MCF 10A (cell line): ENCODE results near the gene ABCB11. TPM values are rescaled to one million over a fixed set of nuclear protein-coding genes. Genes with fewer than 3 reads are reported as not detected.

ENCODE experiments used
- BruUV-seq: library from RNA; stranded (reverse); fragments of 400-500 nt; replicated peaks from 2 replicates; lab custom pipeline; 2021; lab: Mats Ljungman, UMichigan
- CTCF ChIA-PET: fragments of 300-600 bp; sonication (Branson Sonifier 250); formaldehyde crosslinking; extraction: SDS; loops from one replicate; lab custom pipeline; 2021; ENCODE audit warnings: antibody characterized with exemption, inconsistent platforms; lab: Yijun Ruan, JAX
- POLR2A ChIA-PET: fragments of 300-600, 350-650 bp; sonication (Branson Sonifier 250); formaldehyde crosslinking; extraction: SDS; loops from one replicate; lab custom pipeline; 2020; ENCODE audit warnings: antibody characterized with exemption, inconsistent platforms; lab: Yijun Ruan, JAX
- DNase-seq: peaks from one replicate; pipeline ENCODE4 v3.0.0-alpha.2; 2018; ENCODE audit not compliant: unreplicated experiment
- H3K27ac Mint-ChIP-seq: one replicate; pipeline ENCODE4 v1.8.0; 2022; ENCODE audit warnings: mild to moderate bottlenecking, low read depth, mixed read lengths; ENCODE audit not compliant: unreplicated experiment
- H3K27me3 Mint-ChIP-seq: one replicate; pipeline ENCODE4 v1.8.0; 2022; ENCODE audit warnings: mixed read lengths; ENCODE audit not compliant: insufficient read depth, unreplicated experiment
- H3K36me3 Mint-ChIP-seq: one replicate; pipeline ENCODE4 v1.8.0; 2022; ENCODE audit warnings: mild to moderate bottlenecking, moderate library complexity, mixed read lengths; ENCODE audit not compliant: insufficient read depth, unreplicated experiment
- H3K4me1 Mint-ChIP-seq: one replicate; pipeline ENCODE4 v1.8.0; 2022; ENCODE audit warnings: mixed read lengths; ENCODE audit not compliant: insufficient read depth, unreplicated experiment
- H3K4me3 Mint-ChIP-seq: one replicate; pipeline ENCODE4 v1.8.0; 2022; ENCODE audit warnings: mild to moderate bottlenecking, moderate library complexity, mixed read lengths; ENCODE audit not compliant: unreplicated experiment
- H3K9me3 Mint-ChIP-seq: one replicate; pipeline ENCODE4 v1.8.0; 2022; ENCODE audit warnings: mixed read lengths; ENCODE audit not compliant: unreplicated experiment
- intact Hi-C: fragments of 100-400 bp; cut with micrococcal nuclease; formaldehyde crosslinking; loops from 2 replicates; pipeline ENCODE4 v1.14.1; 2022
- total RNA-seq: library from RNA; stranded (reverse); gene quantifications from 2 replicates; pipeline ENCODE4 v1.2.3, GENCODE V29; 2022
- TF ChIP-seq, protein P1 (sequence below): fragments of 200-600 bp; IDR thresholded peaks from one replicate; pipeline ENCODE4 v1.8.0; 2022; ENCODE audit warnings: antibody characterized with exemption, mild to moderate bottlenecking; ENCODE audit not compliant: unreplicated experiment

Gene ABCB11
- total RNA-seq, 1 experiment from 2014 or later: not detected

DNA sequence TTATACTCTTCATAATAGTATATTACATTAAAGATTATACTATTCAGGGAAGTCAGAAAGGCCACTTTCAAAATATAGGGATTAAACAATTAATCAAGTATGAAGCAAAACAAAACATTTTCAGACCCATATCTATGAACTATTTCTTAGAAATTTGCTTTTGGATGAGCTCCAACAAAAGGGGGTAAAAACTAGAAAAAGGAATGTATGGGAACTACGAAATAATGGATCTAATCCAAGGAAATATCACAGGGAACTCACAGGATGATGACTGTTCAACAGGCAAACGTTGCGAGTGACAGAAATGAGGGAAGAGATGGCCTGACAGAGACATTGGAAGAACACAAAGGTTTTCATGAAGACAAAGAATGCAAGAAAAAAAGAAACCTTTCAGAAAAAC is 102.1 kb downstream of the ABCB11 start:
- BruUV-seq: no TSS peak
- Mint-ChIP-seq H3K4me1 (no peaks in the 10 kb centered on the region), H3K27me3 (peaks cover 28% of the 10 kb centered on the region), H3K4me3 (no peak overlapping the region), H3K27ac (no peak overlapping the region), H3K36me3 (no peaks in the 10 kb centered on the region), H3K9me3 (no peaks in the 10 kb centered on the region)
- ChIA-PET CTCF (no interaction called here), POLR2A (no interaction called here)
- TF ChIP-seq, protein P1, sequence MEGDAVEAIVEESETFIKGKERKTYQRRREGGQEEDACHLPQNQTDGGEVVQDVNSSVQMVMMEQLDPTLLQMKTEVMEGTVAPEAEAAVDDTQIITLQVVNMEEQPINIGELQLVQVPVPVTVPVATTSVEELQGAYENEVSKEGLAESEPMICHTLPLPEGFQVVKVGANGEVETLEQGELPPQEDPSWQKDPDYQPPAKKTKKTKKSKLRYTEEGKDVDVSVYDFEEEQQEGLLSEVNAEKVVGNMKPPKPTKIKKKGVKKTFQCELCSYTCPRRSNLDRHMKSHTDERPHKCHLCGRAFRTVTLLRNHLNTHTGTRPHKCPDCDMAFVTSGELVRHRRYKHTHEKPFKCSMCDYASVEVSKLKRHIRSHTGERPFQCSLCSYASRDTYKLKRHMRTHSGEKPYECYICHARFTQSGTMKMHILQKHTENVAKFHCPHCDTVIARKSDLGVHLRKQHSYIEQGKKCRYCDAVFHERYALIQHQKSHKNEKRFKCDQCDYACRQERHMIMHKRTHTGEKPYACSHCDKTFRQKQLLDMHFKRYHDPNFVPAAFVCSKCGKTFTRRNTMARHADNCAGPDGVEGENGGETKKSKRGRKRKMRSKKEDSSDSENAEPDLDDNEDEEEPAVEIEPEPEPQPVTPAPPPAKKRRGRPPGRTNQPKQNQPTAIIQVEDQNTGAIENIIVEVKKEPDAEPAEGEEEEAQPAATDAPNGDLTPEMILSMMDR: no peak
- intact Hi-C loops: loop anchor here (10.0 kb wide), 1 partner anchor 224 kb away; no protein-coding TSS in a partner anchor
- DNase-seq: no peak

DNA sequence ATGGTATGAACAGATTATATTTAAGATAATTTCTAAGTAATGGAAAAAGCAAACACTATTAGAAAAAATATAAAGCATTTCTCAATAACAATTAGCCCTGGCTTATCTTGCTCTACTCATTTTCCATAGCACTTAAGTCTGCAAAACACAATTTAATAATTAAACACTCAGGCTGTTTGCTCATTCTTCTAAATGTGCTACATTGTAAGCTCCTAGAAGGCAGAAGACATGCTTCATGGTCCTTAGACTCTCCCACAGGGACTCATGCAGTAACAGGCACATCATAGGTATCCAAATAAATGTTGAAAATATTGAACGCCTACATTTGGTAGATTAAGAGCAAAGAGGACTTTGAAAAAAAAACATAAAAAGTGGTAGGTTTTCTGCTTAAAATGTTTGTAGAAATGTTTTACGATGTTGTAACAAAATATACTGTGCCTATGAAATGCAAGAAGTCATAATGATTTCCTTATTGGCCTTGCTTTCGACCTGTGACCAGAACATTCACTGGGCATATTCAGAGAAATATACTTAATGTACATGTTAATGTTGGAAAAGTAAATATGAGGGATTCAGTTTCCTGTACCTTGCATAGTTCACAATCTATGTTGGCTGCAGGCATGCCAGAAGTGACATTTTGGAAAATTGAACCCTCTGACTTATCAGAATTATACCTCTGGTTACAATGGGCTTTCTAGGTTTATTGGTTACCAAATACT is 102.9 kb downstream of the ABCB11 start:
- no peak overlapping the region for H3K4me3 Mint-ChIP-seq
- no peak for DNase-seq
- H3K36me3 Mint-ChIP-seq: no peaks in the 10 kb centered on the region
- no peaks in the 10 kb centered on the region for H3K4me1 Mint-ChIP-seq
- intact Hi-C loops: loop anchor here (10.0 kb wide), 1 partner anchor 223 kb away; no protein-coding TSS in a partner anchor
- ChIA-PET POLR2A (no interaction called here), CTCF (interaction anchor here (0.5 to 1.0 kb wide), 3 partner anchors 12 to 566 kb away, joined by 3 to 5 read pairs (median 3); no protein-coding TSS in a partner anchor)
- no peaks in the 10 kb centered on the region for H3K9me3 Mint-ChIP-seq
- no peak overlapping the region for H3K27ac Mint-ChIP-seq
- H3K27me3 Mint-ChIP-seq: peaks cover 35% of the 10 kb centered on the region
- no TSS peak for BruUV-seq
- TF ChIP-seq, protein P1: no peak

DNA sequence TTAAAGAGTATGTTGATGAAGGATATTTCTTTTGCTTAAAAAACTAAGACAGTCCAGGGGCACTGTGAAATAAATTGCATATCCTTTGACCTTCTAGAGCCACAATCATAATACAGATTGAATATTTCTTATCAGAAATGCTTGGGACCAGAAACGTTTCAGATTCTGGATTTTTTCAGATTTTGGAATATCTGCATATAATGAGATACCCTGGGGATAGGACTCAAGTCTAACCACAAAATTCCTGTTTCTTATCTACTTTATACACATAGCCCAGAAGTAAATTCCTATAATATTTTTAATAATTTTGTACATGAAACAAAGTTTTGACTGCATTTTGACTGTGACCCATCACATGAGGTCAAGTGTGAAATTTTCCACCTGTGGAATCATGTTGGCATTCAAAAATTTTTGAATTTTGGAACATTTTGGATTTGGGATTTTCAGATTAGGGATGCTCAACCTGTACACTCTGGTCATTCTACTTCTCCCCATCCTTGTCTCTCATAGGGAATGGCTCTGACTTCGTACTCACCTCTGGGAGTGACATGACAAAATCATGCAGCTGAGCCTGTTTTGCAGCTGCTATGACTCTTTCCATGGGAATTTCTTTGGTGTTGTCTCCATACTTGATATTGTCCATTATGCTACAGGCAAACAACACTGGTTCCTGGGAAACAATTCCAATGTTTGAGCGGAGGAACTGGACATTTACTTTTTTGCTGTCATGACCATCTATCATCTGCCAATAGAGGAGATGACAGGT is 104.3 kb downstream of the ABCB11 start:
- POLR2A ChIA-PET: no interaction called here
- H3K27ac Mint-ChIP-seq: no peak overlapping the region
- H3K9me3 Mint-ChIP-seq: no peaks in the 10 kb centered on the region
- DNase-seq: no peak
- no peaks in the 10 kb centered on the region for H3K4me1 Mint-ChIP-seq
- no peak overlapping the region for H3K4me3 Mint-ChIP-seq
- CTCF ChIA-PET: interaction anchor here (0.6 kb wide), 1 partner anchor 32 kb away, joined by 4 read pairs; no protein-coding TSS in a partner anchor
- TF ChIP-seq, protein P1: no peak
- no peaks in the 10 kb centered on the region for H3K36me3 Mint-ChIP-seq
- BruUV-seq: no TSS peak
- peaks cover 50% of the 10 kb centered on the region for H3K27me3 Mint-ChIP-seq
- intact Hi-C loops: loop anchor here (10.0 kb wide), 1 partner anchor 222 kb away; no protein-coding TSS in a partner anchor
